NB4 (cell line): Measurements from ENCODE around the gene IGSF21.

Experiments
- MYC ChIP-seq: IDR thresholded peaks from 2 replicates; pipeline ENCODE4 v1.6.1; 2011; ENCODE audit warnings: low read depth, low read length
- POLR2A ChIP-seq: IDR thresholded peaks from 2 replicates; pipeline ENCODE4 v1.6.1; 2011; ENCODE audit warnings: mild to moderate bottlenecking; ENCODE audit not compliant: insufficient read length; ENCODE audit errors: extremely low read depth

GRCh38 chr1:18126616-18127015 is 19.0 kb downstream of the IGSF21 start:
- TF ChIP-seq MYC (no peak), POLR2A (no peak)
